ENCODE measurements around the gene DSTYK.

- TF ChIP-seq POLR2A (IDR thresholded peaks at IDR 0.05), result no peak
- TF ChIP-seq CTCF (IDR thresholded peaks at IDR 0.05), result no peak
Observed at GRCh38 chr1:205162301-205162700, 49.2 kb downstream of the DSTYK start.
